OCI-LY7 (cell line): ENCODE results near the gene GAS7.

Source experiments
- CTCF ChIP-seq: fragments of 200-600 bp; sonication (generic); conservative IDR thresholded peaks from 2 replicates; pipeline ENCODE4 v1.5.1; 2014; ENCODE audit warnings: mild to moderate bottlenecking, antibody characterized with exemption, low read length, moderate library complexity, mixed read lengths
- EZH2phosphoT487 ChIP-seq: fragments of 200-600 bp; sonication (generic); IDR thresholded peaks from 2 replicates; pipeline ENCODE4 v1.6.1; 2018; ENCODE audit warnings: low read depth, borderline replicate concordance, mild to moderate bottlenecking, mixed run types, antibody characterized with exemption, low read length, moderate library complexity, mixed read lengths

GRCh38 chr17:9862949-9863348 lies 335.5 kb downstream of the GAS7 start:
- no peak for TF ChIP-seq CTCF
- no peak for TF ChIP-seq EZH2phosphoT487
